ENCODE data around the gene C1orf35.
"Not testable (repeated sequence)": the region's sequence is repeated elsewhere in the genome, so short reads cannot be mapped to it uniquely, and the experiment has no call there.

The C1orf35 gene

GRCh38 chr1:228142155-228142691 lies 39.1 kb upstream of the C1orf35 start:
- no peak for DNase-seq (ENCODE audit: low read depth in 2 of 2)

- DNase-seq (ENCODE audit: low read depth in 2 of 2) = no peak
Measured at GRCh38 chr1:228141226-228142044, 38.3 kb upstream of the C1orf35 start.

GRCh38 chr1:228140724-228141225 lies 37.6 kb upstream of the C1orf35 start:
- DNase-seq (ENCODE audit: low read depth in 2 of 2) = no peak

DNA sequence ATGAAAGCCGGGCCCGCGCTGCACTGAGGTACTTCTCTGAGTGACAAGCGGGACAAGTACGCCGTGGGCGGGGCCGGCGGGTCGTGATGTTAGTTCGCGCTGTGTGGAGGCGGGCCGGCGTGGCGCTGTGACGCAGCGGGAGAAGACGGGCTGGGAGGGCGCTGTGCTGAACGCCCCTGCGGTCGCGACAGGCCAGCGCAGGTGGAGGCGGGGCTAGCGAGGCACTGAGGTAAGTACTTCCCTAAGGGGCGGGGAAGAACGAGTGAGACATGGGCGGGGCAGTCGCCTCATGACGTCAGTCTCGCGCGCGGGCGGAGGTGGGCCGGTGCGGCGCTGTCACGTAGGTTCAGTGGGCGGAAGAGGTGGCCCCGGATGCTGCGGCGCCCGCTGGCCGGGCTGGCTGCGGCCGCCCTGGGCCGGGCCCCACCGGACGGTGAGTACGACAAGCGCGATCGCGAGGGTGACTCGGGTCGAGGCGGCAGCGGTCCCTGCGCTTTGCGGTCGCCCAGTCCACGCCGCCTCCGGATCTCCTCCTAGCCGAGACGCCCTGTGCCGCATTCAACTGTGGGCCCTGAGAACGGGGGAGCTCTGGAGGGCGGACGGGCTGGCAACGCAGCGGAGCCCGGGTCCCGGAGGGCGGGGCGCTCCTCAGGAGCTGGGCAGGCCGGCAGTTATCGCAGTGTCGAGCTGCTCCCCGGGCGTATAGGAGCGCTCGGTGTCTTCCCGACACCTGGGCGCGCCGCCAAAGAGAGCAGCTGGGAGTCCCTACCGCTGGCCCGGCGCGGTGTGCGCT lies 37.0 kb upstream of the C1orf35 start, which contains the start of gene GUK1:
Gene GUK1, plus strand, starts transcription at position 349 of the 793 bp plus-strand sequence. Its CDS starts 24 bp downstream, at position 373.
- DNase-seq (ENCODE audit: low read depth in 2 of 2) = peak; percentile 100

DNA sequence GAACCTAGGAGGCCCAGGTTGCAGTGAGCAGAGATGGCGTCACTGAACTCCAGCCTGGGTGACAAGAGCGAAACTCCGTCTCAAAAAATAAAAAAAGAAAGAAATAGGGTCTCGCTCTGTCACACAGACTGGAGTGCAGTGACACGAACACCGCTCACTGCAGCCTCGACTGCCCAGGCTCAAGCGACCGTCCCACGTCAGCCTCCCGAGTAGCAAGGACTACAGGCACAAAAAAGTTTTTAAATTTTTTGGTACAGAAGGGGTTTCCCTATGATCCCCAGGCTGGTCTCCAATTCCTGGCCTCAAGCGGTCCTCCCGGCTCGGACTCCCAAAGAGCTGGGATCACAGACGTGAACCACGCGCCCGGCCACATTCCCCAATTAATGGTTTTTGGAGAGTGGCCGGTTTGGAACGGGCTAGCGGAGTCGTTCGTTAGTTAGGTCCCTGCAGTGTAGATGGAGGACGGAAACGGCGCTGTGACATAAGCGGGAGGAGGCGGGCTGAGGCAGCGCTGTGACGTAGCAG lies 36.3 kb upstream of the C1orf35 start:
- no peak for DNase-seq (ENCODE audit: low read depth in 2 of 2)

- no peak for DNase-seq (ENCODE audit: low read depth in 2 of 2)
Measured at GRCh38 chr1:228136901-228137300, 33.8 kb upstream of the C1orf35 start.

DNA sequence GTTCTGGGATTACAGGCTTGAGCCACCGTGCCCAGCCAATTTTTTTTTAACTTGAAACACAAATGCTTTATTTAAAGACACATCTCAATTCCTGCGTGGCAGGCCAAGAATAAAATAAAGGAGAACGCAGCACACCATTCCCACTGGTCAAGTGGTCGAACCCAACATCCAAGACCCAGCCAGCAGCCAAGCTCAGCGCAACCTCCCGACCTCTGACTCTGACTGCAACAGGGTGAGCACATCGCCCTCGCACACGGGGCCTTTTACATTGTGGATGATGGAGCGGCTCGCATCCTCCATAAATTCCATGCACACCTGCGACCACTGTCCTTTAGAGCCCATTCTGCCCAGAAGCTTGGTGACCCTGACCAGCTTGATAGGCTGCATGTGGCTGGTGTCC lies 31.5 kb upstream of the C1orf35 start:
- no peak for DNase-seq (ENCODE audit: low read depth in 2 of 2)

DNA sequence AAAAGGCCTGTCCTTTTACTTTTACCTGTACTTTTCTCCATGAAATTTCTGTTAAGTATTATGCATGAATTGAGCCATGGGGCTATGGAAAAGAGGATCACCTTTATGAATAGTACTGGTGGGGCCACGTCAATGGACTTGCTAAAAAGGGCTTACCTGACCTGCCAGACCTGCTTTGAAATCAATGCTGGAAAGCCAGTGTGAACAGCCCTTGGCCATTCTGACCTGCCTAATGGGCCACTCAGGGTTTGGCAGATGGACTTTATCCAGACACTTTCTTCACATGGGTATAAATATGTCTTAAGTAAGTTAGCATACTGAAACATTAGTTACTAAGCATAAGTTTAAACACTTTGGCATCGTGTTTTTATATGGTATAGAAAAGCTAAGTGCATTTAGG lies 28.6 kb upstream of the C1orf35 start:
- DNase-seq (ENCODE audit: low read depth in 2 of 2) = no peak

DNA sequence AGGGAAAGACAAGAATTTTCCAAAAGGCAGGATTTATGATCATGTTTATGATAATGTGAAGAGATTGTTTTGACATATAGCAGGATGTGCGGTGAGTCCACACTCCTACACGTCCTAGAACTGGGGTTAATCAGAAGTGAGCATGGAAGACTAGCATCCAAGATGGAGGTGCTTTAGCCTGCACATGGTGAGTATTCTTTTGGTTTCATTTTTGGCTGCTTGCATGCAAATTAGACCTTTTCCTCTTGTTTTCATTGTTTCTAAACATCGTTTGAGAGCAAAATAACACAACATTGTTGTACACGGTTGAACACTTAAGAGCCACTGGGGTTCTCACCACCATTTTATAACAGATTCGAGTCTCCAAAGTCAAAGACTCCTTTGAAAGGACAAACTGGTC lies 22.1 kb upstream of the C1orf35 start:
- DNase-seq (ENCODE audit: low read depth in 2 of 2) = no peak

DNA sequence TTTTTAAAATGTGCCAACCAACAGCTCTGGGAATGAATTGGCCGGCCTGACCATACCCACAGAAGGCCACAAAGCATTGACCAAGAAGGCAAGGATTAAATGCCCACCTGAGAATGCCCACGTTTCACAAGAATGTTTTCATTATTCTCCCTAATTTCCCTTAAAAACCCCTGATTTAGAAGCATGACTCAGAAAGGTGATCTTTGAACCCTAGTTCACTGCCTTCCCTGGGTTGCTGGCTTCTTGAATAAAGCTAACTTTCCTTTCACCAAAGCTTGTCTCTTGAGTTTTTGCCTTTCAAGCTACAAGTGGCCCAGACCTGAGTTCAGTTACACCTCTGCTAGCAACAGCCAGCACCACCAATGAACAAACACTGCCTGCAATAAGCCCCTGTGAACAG lies 20.4 kb upstream of the C1orf35 start:
- DNase-seq (ENCODE audit: low read depth in 2 of 2) = no peak

- DNase-seq (ENCODE audit: low read depth in 2 of 2) = no peak
Measured at GRCh38 chr1:228122921-228123441, 19.9 kb upstream of the C1orf35 start.

DNA sequence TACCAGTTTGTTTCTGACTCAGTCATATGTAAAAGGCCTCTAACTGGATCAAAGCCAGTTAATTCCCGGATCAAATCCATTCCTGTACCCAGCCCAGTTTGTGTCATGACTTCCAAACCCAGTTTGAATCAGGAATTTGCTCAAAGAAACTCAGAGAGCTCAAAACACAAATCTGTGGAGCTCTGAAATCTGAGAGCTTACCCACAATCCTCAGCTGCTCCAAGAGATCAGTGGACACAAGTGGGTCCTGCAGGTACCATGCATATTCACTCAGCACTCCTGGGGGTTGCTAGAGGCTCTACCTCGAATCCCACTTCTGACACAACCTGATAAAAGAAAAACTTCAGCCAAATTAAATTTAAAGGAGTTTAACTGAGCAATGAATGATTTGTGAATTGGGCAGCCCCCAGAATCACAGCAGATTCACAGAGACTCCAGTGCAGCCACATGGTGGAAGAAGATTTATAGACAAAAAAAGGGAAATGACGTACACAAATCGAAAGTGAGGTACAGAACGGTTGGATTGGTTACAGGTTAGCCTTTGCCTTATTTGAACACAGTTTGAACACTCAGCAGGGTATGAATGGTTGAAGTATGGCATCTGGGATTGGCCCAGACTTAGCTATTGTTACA lies 17.8 kb upstream of the C1orf35 start:
- no peak for DNase-seq (ENCODE audit: low read depth in 2 of 2)

GRCh38 chr1:228120351-228120750 lies 17.2 kb upstream of the C1orf35 start:
- no peak for DNase-seq (ENCODE audit: low read depth in 2 of 2)

DNA sequence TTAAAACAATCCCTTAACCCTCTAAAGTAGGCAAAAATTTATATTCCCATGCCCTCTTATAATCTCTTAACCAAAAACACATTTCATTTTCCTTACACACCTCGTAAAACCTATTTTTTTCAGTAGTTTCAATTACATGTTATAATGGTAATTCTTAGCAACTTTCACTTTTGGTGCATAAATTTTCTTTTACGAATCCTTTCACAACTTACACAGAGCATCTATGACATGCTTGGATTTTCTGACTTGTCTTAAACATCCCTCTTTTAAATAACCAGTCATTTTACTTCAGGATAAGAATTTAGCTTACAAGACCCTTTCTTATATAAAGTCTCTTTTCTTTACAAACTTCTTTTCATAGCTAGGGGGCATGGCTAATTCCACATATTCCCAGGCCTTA lies 14.9 kb upstream of the C1orf35 start:
- no peak for DNase-seq (ENCODE audit: low read depth in 2 of 2)

DNA sequence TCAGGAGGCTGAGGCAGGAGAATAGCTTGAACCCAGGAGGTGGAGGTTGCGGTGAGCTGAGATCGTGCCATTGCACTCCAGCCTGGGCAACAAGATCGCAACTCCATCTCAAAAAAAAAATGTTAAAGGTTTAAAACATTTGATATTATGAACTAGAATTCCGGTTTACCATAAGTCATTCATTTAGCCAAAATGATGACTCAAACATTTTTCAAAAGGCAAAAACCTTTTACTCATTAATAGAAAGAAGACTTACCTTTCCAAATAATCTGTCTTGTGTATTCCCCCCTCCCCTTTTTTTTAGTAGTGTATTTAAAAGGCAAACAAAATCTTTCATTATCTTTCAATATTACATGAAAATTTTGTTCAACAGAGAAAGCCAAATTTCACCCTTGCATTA lies 14.2 kb upstream of the C1orf35 start:
- DNase-seq (ENCODE audit: low read depth in 2 of 2) = no peak

DNA sequence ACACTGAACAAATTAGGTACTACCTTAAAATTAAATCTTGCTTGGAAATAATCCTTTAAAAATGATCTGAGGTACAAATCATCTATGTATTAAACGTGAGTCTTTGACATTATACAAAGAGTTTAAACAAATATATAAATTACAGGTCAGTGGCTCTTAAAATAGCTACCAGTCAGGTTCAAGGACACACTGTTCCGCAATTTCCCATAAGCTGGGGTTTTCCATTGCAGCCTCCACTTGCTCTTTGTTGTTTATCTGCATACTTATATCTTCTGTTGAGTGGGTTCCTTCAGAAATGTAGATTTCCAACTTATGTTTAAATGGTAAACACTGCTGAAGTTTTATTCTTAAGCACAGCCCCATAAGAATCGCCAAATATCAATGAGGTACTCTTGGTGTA lies 11.7 kb upstream of the C1orf35 start:
- DNase-seq (ENCODE audit: low read depth in 2 of 2) = no peak

DNA sequence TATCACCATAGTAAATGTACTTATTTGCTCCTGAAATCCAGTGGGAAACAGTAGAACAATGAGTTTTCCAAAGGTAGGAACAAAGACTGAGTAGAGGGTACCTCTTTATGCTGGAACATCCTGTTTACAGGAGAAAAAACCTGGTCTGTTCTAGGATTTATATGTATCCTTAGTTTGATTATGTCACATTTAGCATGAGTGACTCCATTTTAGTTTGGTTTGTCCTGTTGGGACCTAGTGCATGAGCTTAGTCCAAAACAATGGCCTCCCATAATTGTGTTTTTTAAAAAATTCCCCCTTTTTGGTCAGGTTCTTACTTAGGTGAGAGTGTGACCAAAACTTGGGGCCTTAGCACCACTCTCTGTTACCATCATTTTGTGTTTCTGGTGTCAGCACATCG lies 9.5 kb upstream of the C1orf35 start:
- DNase-seq (ENCODE audit: low read depth in 2 of 2) = no peak

GRCh38 chr1:228112167-228112566 lies 9.0 kb upstream of the C1orf35 start:
- DNase-seq (ENCODE audit: low read depth in 2 of 2) = no peak

DNA sequence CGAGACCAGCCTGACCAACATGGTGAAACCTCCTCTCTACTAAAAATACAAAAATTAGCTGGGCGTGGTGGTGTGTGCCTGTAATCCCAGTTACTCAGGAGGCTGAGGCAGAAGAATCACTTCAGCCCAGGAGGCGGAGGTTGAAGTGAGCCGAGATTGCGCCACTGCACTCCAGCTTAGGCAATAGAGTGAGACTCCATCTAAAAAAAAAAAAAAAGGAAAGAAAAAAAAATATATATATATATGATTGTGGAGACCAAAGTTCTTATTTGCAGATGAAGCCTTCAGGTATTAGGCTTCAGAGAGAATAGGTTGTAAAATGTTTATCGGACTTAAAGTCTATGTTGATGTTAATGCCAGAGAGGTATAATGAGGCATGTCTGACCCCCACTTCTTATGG lies 8.2 kb upstream of the C1orf35 start:
- not testable (repeated sequence) for DNase-seq (ENCODE audit: low read depth in 2 of 2)

DNA sequence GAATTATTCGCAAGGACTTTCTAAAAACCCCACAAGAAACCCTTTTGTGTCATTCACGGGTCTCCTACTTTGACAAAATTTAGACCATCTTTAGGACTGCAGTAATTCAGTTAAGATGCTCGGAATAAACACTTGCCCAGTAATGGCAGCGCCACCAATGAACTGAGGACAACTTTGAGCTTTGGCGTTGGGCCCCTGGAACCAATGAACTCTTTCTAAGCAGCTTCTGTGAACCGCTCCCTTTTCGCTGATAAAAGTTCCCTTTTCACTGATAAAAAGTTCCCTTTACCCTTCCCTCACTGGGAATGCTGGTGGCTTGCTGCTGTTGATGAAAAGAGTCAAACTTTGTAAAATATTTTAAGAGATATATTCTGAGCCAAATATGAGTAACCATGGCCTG lies 7.4 kb upstream of the C1orf35 start:
- no peak for DNase-seq (ENCODE audit: low read depth in 2 of 2)

DNA sequence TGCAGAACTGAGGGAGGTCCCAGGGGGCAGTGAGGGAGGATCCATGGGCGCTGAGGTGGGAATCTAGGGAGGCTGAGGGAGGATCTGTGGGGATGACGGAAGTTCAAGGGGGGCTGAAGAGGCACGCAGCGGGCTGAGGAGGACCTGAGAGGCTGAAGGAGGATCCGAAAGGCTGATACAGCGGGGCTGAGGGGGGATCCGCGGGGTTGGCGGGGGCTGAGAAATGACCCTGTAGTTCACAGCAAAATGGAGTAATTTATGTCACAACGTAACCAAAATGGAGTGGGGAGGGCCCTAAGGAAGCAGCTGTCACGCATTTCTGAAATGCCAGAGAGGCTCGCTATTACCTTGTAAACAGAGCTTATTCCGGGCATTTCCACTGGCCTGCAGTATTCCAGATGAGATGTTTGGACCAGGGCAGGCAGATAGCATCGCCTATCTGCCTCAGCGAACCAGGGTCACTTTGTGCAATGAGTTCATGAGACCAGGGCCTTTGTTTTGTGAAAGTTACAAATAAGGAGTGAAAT lies 6.9 kb upstream of the C1orf35 start:
- no peak for DNase-seq (ENCODE audit: low read depth in 2 of 2)

All from stimulated activated CD8-positive, alpha-beta memory T cell treated with anti-CD3 and anti-CD28 coated beads, Interleukin-15, amount 100 ng/mL, for 4 hours (primary cell).